ENCODE data around the gene SGCG. TPM values are rescaled to one million over a fixed set of nuclear protein-coding genes. Genes with fewer than 3 reads are reported as not detected.
"Not testable (repeated sequence)": the region's sequence is repeated elsewhere in the genome, so short reads cannot be mapped to it uniquely, and the experiment has no call there.

SGCG gene, protein sequence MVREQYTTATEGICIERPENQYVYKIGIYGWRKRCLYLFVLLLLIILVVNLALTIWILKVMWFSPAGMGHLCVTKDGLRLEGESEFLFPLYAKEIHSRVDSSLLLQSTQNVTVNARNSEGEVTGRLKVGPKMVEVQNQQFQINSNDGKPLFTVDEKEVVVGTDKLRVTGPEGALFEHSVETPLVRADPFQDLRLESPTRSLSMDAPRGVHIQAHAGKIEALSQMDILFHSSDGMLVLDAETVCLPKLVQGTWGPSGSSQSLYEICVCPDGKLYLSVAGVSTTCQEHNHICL
- 1 to 10 TPM in 1 of 7 donors, under 1 TPM in 2, not detected in 4; 0.15 to 2.0 (median 0.20) TPM for total RNA-seq
- 1 to 10 TPM in 1 of 2 donors, not detected in 1; 2.6 TPM for polyA plus RNA-seq
- long read RNA-seq, donor 1, result 0 reads
- long read RNA-seq, donor 2, result 0 reads
- long read RNA-seq, donor 3, partial matches to known transcripts, result 0 of 1 reads
- long read RNA-seq, donor 3, other reads (novel, unspliced or antisense), result 1 of 1 reads

DNA sequence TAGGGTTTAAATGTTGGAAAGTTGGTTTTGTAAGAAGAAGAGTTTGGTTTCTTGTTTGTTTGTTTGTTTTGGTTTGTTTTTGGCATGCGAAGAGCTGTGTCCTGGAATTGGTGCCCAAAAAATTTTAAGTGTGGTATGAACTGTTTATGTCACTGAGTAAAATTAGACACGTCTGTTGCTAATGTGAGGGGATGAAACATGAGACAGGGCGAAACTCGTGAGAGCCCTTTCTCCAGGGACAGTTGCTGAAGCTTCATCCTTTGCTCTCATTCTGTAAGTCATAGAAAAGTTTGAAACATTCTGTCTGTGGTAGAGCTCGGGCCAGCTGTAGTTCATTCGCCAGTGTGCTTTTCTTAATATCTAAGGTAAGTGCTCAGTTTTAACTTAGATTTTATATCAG lies at the start of gene SGCG:
SGCG (plus strand) TSS at position 269 of the 400 bp plus-strand sequence. CDS start 22,716 bp downstream, outside the sequence.
- Histone ChIP-seq H3K4me3 (no peak within 1 kb of the TSS), H3K9me3 (no peaks in the 10 kb centered on the region), H3K27ac (no peak within 1 kb of the TSS), H3K27me3 (no peaks in the 10 kb centered on the region), H3K36me3 (no peaks in the 10 kb centered on the region), H3K4me1 (ENCODE audit: insufficient read depth) (no peaks in the 10 kb centered on the region)
- no peak for TF ChIP-seq EP300 (IDR thresholded peaks at IDR 0.05)
- no peak for TF ChIP-seq POLR2A (IDR thresholded peaks at IDR 0.05)
- WGBS, 3 donors, result 42 to 56% (median 51%) methylated on average over 6 of the region's 6 CpGs
- intact Hi-C loops (cut with DNase I), result no loop called here
- no peak for DNase-seq

DNA sequence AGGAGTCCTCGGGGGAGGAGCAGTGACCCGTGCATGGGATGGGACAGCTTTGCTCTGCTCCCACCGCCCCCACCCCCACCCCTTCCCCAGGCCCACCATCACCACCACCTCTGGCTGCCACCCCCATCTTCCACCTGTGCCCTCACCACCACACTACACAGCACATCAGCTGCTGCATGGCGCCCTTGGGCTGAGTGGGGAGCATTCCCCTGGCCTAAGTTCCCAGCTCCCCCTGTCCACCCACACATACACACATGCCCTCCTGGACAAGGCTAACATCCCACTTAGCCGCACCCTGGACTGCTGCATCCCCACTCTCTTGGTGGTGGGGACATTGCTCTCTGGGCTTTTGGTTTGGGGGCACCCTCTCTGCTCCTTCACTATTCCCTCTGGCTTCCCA lies 46.2 kb upstream of the SGCG start:
- Histone ChIP-seq H3K27ac (no peak overlapping the region), H3K4me1 (ENCODE audit: insufficient read depth) (no peaks in the 10 kb centered on the region), H3K9me3 (no peaks in the 10 kb centered on the region), H3K36me3 (no peaks in the 10 kb centered on the region), H3K4me3 (no peak overlapping the region), H3K27me3 (no peaks in the 10 kb centered on the region)
- 75 to 87% (median 85%) methylated on average over 5 of the region's 5 CpGs for WGBS, 3 donors
- TF ChIP-seq EP300 (IDR thresholded peaks at IDR 0.05) (no peak), POLR2A (IDR thresholded peaks at IDR 0.05) (no peak)
- TF ChIP-seq, protein P1, sequence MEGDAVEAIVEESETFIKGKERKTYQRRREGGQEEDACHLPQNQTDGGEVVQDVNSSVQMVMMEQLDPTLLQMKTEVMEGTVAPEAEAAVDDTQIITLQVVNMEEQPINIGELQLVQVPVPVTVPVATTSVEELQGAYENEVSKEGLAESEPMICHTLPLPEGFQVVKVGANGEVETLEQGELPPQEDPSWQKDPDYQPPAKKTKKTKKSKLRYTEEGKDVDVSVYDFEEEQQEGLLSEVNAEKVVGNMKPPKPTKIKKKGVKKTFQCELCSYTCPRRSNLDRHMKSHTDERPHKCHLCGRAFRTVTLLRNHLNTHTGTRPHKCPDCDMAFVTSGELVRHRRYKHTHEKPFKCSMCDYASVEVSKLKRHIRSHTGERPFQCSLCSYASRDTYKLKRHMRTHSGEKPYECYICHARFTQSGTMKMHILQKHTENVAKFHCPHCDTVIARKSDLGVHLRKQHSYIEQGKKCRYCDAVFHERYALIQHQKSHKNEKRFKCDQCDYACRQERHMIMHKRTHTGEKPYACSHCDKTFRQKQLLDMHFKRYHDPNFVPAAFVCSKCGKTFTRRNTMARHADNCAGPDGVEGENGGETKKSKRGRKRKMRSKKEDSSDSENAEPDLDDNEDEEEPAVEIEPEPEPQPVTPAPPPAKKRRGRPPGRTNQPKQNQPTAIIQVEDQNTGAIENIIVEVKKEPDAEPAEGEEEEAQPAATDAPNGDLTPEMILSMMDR (IDR thresholded peaks at IDR 0.05), result no peak
- intact Hi-C loops (cut with DNase I), result no loop called here
- no peak for DNase-seq

DNA sequence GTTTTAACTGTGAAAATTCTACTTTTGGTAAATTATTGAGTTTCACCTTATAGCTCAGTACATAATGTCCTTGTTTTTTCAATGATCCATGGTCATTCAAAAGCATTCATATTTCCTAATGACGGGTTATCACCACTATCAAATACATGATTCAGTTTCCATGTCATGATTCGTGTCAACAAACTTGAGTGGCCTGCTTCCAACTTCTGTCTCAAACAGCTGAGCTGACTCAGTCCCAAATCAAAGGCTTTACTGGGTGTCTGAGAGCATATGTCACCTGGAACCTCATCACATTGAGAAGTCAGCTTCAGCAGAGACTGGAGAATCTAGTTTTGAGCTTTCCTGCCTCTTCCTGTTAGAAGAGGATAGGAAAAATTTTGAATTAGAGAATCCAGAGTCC lies 40.3 kb upstream of the SGCG start:
- Histone ChIP-seq H3K4me1 (ENCODE audit: insufficient read depth) (no peaks in the 10 kb centered on the region), H3K27ac (no peak overlapping the region), H3K9me3 (peaks cover 0 to 4% of the 10 kb centered on the region in 2 donors), H3K27me3 (no peaks in the 10 kb centered on the region), H3K4me3 (no peak overlapping the region), H3K36me3 (no peaks in the 10 kb centered on the region)
- no peak for DNase-seq
- TF ChIP-seq EP300 (IDR thresholded peaks at IDR 0.05) (no peak), POLR2A (IDR thresholded peaks at IDR 0.05) (no peak)
- TF ChIP-seq, protein P1 (IDR thresholded peaks at IDR 0.05), result no peak
- 46 to 69% (median 50%) methylated on average over 2 of the region's 2 CpGs for WGBS, 3 donors
- intact Hi-C loops (cut with DNase I), result no loop called here

DNA sequence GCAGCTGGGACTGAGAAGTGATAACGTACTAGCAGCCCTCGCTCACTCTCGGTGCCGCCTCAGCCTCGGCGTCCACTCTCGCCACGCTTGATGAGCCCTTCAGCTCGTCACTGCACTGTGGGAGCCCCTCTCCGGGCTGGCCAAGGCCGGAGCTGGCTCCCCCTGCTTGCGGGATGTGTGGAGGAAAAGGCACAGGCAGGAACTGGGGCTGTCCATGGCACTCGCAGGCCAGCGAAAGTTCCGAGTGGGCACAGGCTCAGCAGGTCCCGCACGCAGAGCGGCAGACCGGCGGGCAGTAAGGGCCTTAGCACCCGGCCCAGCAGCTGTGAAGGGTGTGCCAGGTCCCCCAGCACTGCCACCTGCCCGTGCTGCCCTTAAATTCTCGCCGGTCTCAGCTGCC lies 38.8 kb upstream of the SGCG start:
- Histone ChIP-seq H3K4me3 (no peak overlapping the region), H3K4me1 (ENCODE audit: insufficient read depth) (no peaks in the 10 kb centered on the region), H3K27ac (no peak overlapping the region), H3K27me3 (no peaks in the 10 kb centered on the region), H3K36me3 (no peaks in the 10 kb centered on the region), H3K9me3 (peaks cover 0 to 4% of the 10 kb centered on the region in 2 donors)
- intact Hi-C loops (cut with DNase I), result no loop called here
- no peak for TF ChIP-seq POLR2A (IDR thresholded peaks at IDR 0.05)
- no peak for TF ChIP-seq EP300 (IDR thresholded peaks at IDR 0.05)
- TF ChIP-seq, protein P1 (IDR thresholded peaks at IDR 0.05), result no peak
- WGBS, 3 donors, result 94 to 97% (median 95%) methylated on average over 24 of the region's 24 CpGs
- DNase-seq, result no peak

DNA sequence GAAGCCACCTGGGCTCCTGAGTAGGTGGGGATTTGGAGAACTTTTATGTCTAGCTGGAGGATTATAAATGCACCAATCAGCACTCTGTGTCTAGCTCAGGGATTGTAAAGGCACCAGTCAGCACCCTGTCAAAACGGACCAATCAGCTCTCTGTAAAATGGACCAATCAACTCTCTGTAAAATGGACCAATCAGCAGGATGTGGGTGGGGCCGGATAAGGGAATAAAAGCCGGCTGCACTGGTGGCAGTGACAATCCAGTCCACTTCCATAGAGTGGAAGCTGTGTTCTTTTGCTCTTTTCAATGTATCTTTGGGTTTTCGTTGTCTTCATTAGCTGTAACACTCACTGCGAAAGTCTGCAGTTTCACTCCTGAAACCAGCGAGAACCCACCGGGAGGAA lies 38.2 kb upstream of the SGCG start:
- H3K27ac ChIP-seq; intact Hi-C loops (cut with DNase I); H3K36me3 ChIP-seq; H3K4me1 ChIP-seq (ENCODE audit: insufficient read depth); H3K4me3 ChIP-seq; DNase-seq; H3K27me3 ChIP-seq; H3K9me3 ChIP-seq: not testable (repeated sequence)
- 74 to 92% (median 86%) methylated on average over 7 of the region's 7 CpGs for WGBS, 3 donors
